ENCODE data around the gene DNAL1. TPM values are rescaled to one million over a fixed set of nuclear protein-coding genes. Genes with fewer than 3 reads are reported as not detected.

Gene DNAL1
- total RNA-seq, 2 donors from 2014 or later = 22.9 to 30.5 TPM

- Mint-ChIP-seq H3K27me3 (ENCODE audit: insufficient read depth) (no peaks in the 10 kb centered on the region), H3K4me1 (peaks cover 24% of the 10 kb centered on the region), H3K4me3 (no peak overlapping the region), H3K9me3 (no peaks in the 10 kb centered on the region), H3K36me3 (ENCODE audit: low read depth) (peaks cover 55% of the 10 kb centered on the region), H3K27ac (no peak overlapping the region)
- Histone ChIP-seq H3K9me3 (ENCODE audit: control insufficient read depth, low read length) (no peaks in the 10 kb centered on the region), H3K27ac (ENCODE audit: low read depth, low read length) (peak overlapping the region; percentile 78), H3K27me3 (ENCODE audit: control insufficient read depth, insufficient read depth, low read length, poor library complexity, severe bottlenecking) (no peaks in the 10 kb centered on the region), H3K36me3 (ENCODE audit: control insufficient read depth, insufficient read depth, low read length) (peaks cover 67% of the 10 kb centered on the region), H3K4me1 (ENCODE audit: control insufficient read depth, insufficient read depth, low read length) (peaks cover 19% of the 10 kb centered on the region), H3K9ac (ENCODE audit: extremely low read depth, low read length, poor library complexity, severe bottlenecking) (no peak overlapping the region), H3K4me3 (ENCODE audit: low read length) (no peak overlapping the region)
- no peak for DNase-seq
- WGBS, 2 experiments (ENCODE audit: insufficient coverage in 1 of 2, insufficient read length in 1 of 2) = 97 to 100% methylated on average over 2 of the region's 2 CpGs
- no peak for TF ChIP-seq CTCF (conservative IDR thresholded peaks at IDR 0.05)
Observed at GRCh38 chr14:73724696-73725095, 79.9 kb downstream of the DNAL1 start.

GRCh38 chr14:73725116-73726024 lies 80.6 kb downstream of the DNAL1 start:
- Mint-ChIP-seq H3K4me3 (no peak overlapping the region), H3K4me1 (peaks cover 21% of the 10 kb centered on the region), H3K27me3 (ENCODE audit: insufficient read depth) (no peaks in the 10 kb centered on the region), H3K36me3 (ENCODE audit: low read depth) (peaks cover 57% of the 10 kb centered on the region), H3K27ac (peak overlapping the region; percentile 21), H3K9me3 (no peaks in the 10 kb centered on the region)
- 79 to 89% methylated on average over 7 to 8 of the region's 8 CpGs for WGBS, 2 experiments (ENCODE audit: insufficient coverage in 1 of 2, insufficient read length in 1 of 2)
- Histone ChIP-seq H3K4me3 (ENCODE audit: low read length) (no peak overlapping the region), H3K27me3 (ENCODE audit: control insufficient read depth, insufficient read depth, low read length, poor library complexity, severe bottlenecking) (no peaks in the 10 kb centered on the region), H3K4me1 (ENCODE audit: control insufficient read depth, insufficient read depth, low read length) (peaks cover 19% of the 10 kb centered on the region), H3K9me3 (ENCODE audit: control insufficient read depth, low read length) (no peaks in the 10 kb centered on the region), H3K36me3 (ENCODE audit: control insufficient read depth, insufficient read depth, low read length) (peaks cover 69% of the 10 kb centered on the region), H3K9ac (ENCODE audit: extremely low read depth, low read length, poor library complexity, severe bottlenecking) (no peak overlapping the region), H3K27ac (ENCODE audit: low read depth, low read length) (peak overlapping the region; percentile 78)
- no peak for TF ChIP-seq CTCF (conservative IDR thresholded peaks at IDR 0.05)
- peak; percentile 51 for DNase-seq

- Histone ChIP-seq H3K27ac (ENCODE audit: low read depth, low read length) (no peak overlapping the region), H3K4me1 (ENCODE audit: control insufficient read depth, insufficient read depth, low read length) (peaks cover 19% of the 10 kb centered on the region), H3K4me3 (ENCODE audit: low read length) (no peak overlapping the region), H3K27me3 (ENCODE audit: control insufficient read depth, insufficient read depth, low read length, poor library complexity, severe bottlenecking) (no peaks in the 10 kb centered on the region), H3K9me3 (ENCODE audit: control insufficient read depth, low read length) (no peaks in the 10 kb centered on the region), H3K36me3 (ENCODE audit: control insufficient read depth, insufficient read depth, low read length) (peaks cover 60% of the 10 kb centered on the region), H3K9ac (ENCODE audit: extremely low read depth, low read length, poor library complexity, severe bottlenecking) (no peak overlapping the region)
- DNase-seq = no peak
- WGBS, 2 experiments (ENCODE audit: insufficient coverage in 1 of 2, insufficient read length in 1 of 2) = 85 to 98% methylated on average over 7 to 14 of the region's 14 CpGs
- peaks cover 52% of the 10 kb centered on the region for H3K36me3 Mint-ChIP-seq (ENCODE audit: low read depth)
- no peaks in the 10 kb centered on the region for H3K27me3 Mint-ChIP-seq (ENCODE audit: insufficient read depth)
- no peak overlapping the region for H3K4me3 Mint-ChIP-seq
- H3K9me3 Mint-ChIP-seq = no peaks in the 10 kb centered on the region
- H3K4me1 Mint-ChIP-seq = peaks cover 20% of the 10 kb centered on the region
- peak overlapping the region; percentile 69 for H3K27ac Mint-ChIP-seq
- TF ChIP-seq CTCF (conservative IDR thresholded peaks at IDR 0.05) = no peak
Observed at GRCh38 chr14:73726025-73726961, 81.5 kb downstream of the DNAL1 start.

All from endodermal cell (in vitro differentiated cells).